HG02678 (cell line): ENCODE data around the gene TMEM250.

ENCODE experiments used
- ATAC-seq: cut with Tn5 transposase; IDR thresholded peaks from one replicate; pipeline ENCODE4 v1.9.1; 2021; ENCODE audit warnings: mild to moderate bottlenecking, moderate library complexity; ENCODE audit not compliant: unreplicated experiment

Gene TMEM250

DNA sequence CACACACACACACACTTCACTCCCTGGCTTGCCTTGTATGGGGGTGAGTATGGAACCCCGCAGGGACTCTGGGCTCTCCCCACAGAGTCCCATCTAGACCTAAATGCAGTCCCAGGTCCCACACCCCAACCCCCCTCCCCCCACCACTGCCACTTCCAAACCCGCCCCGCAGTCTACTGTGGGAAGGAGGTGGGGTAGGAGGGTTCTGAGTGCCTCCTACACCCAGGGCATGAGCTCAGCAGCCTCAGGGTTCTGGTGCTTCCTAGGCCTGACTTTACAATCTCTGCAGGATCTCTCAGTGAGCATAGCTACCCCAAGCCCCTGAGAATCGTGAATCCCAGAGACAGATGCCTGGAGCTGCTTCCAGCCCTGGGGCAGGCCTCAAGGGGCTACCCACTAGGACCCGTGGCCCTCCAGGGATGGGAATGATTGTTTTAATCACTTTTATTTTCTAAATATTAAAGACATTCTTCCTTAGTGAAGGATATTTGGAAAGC, 22.1 kb downstream of the TMEM250 start:
- no peak for ATAC-seq

DNA sequence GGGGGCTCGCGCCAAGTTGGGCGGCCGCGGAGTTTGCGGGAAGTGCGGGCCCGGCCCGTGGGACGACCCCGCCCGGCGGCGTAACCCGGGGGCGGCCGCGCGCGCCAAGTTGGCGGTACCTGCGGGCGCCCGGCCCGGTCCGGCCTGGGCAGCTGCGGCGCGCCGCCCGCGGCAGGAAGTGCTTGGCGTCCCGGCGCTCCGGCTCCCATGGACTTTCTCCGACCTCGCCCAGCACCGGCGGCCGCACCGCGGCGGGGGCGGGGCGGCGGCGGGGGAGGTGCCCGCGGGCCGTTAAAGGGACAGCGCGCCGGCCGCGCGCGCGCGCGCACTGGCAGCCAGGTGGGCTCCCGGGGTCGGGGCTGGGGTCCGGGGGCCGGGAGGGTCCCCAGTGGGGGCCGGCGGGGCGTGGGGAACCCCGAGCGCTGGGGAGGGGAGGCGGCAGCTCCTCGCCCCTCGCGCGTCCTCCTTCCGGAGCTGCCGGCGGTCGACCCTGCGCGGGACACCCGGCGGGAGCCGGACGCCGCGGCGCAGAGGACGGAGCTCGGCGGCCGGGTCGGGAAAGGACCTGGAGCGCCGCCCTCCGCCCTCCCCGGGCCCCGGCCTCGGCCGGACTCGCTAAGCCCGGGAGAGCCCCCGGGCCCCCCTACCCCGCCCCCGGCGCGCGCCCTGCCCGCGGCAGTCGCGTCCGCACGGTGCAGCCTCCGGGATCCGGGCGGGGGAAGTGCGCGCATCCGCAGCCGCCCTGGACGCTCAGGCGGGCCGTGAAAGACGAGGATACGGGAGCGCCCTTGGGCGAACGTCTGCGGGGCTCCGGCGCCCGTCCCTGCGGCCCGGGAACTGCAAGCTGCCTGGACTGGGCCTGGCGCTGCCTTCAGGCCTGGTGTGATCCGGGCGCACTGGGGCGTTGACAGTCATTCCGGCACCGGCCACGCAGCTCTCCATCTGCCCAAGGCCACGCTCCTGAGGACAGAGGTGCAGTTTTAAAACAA, 23.3 kb downstream of the TMEM250 start, which contains the start of gene NACC2:
NACC2 (minus strand) TSS at position 220 of the 989 bp plus-strand sequence. CDS start 44,768 bp downstream, outside the sequence.
- no peak for ATAC-seq

GRCh38 chr9:136093995-136094881, 24.4 kb downstream of the TMEM250 start:
- no peak for ATAC-seq

DNA sequence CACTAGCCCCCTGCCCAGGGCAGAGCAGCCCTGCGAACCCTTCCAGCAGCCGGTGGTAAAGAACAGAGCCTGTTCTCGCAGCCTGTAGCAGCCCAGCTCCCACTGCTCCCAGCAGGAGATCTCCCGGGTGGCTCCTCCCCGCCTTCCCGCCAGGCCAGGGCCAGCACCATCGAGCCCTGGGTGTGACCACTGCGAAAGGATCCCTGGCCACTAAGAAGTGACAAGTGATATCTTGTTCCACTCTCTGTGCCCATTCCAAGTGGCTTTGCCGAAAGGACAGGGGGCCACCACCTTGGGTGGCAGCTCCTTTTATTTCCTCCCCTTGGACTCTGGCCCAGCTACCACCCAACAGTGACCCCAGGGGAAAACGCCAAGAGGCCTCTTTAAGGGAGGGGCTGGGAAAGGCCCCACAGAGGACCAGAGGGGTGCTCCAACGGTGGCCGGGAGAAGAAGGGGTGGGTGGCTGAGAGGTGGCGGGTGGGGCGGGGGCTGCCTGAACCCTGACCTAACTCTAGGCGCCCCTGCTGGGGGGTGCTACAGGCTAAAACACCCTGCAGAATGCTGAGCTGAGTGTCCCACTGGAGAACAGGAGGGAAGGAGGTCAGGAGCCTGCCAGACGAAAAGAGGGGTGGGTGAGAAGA, 25.2 kb downstream of the TMEM250 start:
- no peak for ATAC-seq

GRCh38 chr9:136092741-136093140, 25.9 kb downstream of the TMEM250 start:
- no peak for ATAC-seq

GRCh38 chr9:136092353-136092650, 26.4 kb downstream of the TMEM250 start:
- ATAC-seq = no peak

DNA sequence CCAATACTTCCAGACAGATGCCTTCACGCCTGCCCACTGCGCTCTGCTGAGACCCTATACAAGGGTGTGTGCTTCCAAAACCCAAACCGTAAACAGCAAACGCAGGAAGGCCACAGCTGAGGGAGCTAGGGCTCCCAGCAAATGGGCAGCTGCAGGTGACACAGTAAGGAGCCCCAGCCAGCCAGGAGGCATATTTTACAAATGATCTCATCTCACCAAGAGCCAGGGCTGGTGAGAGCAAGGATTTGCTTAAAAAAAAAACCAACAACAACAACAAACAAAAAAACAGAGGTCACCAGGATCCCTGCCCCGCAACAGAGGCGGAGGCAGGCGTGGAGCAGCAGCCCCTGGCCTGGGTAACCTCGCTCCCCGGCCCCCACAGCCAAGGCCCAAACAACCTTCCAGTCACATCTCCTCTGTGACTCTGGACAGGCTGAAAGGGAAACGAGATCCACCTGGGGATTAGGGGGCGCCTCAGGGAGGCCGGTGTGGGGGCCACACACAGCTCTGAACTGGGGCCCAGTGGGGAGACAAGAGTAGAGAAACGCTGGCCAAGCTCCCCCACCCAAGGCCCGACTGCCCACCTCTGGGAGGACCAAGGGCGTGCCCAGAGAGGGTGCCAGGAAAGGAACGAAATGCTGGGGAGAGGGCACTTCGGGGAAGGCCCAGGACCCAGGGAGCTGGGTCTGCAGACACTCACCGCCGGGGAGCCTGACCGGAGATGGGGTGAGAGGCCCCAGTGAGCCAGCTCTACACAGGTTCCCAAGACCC, 26.9 kb downstream of the TMEM250 start:
- no peak for ATAC-seq

GRCh38 chr9:136090768-136091581, 27.7 kb downstream of the TMEM250 start:
- ATAC-seq = no peak

GRCh38 chr9:136090056-136090735, 28.5 kb downstream of the TMEM250 start:
- ATAC-seq = no peak

GRCh38 chr9:136089697-136090045, 29.0 kb downstream of the TMEM250 start:
- no peak for ATAC-seq

DNA sequence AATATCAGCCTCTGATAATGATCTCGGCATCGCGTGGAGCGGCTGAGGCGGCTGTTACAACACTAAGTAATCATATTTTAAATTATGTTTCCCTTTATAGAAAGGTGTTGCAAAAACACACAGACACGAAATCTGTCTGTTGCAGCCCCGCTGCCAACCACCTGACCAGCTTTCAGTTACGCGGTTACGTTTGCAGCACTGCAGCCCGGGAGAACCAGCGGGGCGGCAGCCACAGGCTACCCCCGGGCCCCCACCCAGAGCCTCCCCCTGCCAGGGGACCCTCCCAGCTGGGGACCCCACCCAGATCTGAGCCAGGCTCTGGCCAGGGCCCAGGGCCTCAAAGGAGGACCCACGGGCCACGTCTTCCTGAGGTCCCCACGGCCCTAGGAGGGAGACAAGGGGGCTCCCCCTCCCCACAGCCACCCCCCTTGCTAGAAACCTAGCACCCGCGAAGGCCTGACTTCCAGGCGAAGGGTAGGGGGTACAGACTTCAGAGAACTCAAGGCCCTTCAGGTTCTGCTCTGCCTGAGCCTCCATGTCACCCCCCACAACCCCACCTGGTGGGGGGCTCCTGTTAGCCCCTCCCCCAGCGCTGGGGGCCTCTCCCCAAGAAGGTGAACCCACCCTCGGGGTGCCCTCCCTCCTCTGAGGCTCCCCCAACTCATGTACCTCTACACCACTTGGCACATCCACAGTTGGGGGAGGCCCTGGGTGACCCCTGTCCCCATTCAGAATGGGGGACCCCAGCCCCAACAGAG, 29.6 kb downstream of the TMEM250 start:
- ATAC-seq = no peak

GRCh38 chr9:136088481-136088938, 30.2 kb downstream of the TMEM250 start:
- no peak for ATAC-seq

GRCh38 chr9:136087741-136088480, 30.8 kb downstream of the TMEM250 start:
- no peak for ATAC-seq

DNA sequence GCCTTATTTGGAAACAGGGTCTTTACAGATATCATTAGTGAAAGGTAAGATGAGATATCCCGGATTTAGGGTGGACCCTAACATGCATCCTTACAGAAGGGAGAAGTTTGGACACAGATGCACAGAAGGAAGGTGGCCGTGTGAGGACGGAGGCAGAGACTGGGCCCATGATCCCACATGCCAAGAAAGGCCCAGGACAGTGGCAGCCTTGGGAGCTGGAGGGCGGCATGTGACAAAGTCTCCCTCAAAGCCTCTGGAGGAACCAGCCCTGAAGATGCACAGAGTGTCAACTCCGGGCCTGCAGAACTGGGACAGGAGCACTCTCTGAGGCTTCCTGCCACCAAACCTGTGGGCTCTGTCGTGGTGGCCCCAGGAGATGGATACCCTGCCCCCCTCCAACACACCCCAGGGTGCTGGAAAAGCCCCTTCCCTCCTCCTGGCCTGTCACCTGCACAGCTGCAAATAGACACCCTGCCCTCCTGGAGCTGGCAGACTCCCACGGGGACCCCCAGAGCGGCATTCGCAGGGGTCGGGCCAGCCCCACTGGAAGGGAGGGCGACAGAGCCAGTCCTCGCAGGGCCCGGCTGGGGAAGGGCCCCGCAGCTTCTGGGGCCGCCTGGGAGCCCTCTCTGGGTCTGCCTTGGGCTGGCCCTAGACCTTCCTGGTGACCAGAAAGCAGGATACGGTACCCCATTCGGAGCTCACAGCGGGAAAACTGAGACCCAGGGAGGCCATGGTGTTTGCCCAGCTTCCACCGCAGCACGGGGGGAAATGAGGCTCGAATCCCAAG, 31.5 kb downstream of the TMEM250 start:
- ATAC-seq = no peak

- ATAC-seq = no peak
Measured at GRCh38 chr9:136086213-136086881, 32.3 kb downstream of the TMEM250 start.

- no peak for ATAC-seq
Measured at GRCh38 chr9:136085815-136086212, 32.9 kb downstream of the TMEM250 start.
